HepG2 (cell line): ENCODE results near the gene HTD2. TPM values are rescaled to one million over a fixed set of nuclear protein-coding genes. Genes with fewer than 3 reads are reported as not detected.

Source experiments
- ETV5 ChIP-seq: IDR thresholded peaks from 2 replicates; pipeline ENCODE4 v1.6.1; 2018; ENCODE audit warnings: missing biosample characterization, missing genetic modification reagents, inconsistent platforms, borderline replicate concordance
- KDM5B ChIP-seq: sonication (generic); formaldehyde crosslinking; IDR thresholded peaks from 2 replicates; pipeline ENCODE4 v1.4.0; 2020; ENCODE audit warnings: missing genetic modification reagents, mild to moderate bottlenecking, borderline replicate concordance
- MAFF ChIP-seq: IDR thresholded peaks from 2 replicates; pipeline ENCODE4 v1.6.1; 2011; ENCODE audit warnings: low read depth, low read length, improper control_type of control experiment
- MZF1 ChIP-seq: sonication (generic); formaldehyde crosslinking; IDR thresholded peaks from 2 replicates; pipeline ENCODE4 v1.8.1; 2023; ENCODE audit warnings: mild to moderate bottlenecking, missing genetic modification reagents, borderline replicate concordance
- PCBP2 ChIP-seq: fragments of 200-400 bp; formaldehyde crosslinking; optimal IDR thresholded peaks from 2 replicates; pipeline ENCODE3; 2018; ENCODE audit warnings: low read length, low read depth; ENCODE audit not compliant: poor library complexity, severe bottlenecking
- POLR2AphosphoS2 ChIP-seq: IDR thresholded peaks from 2 replicates; pipeline ENCODE4 v1.6.1; 2011; ENCODE audit warnings: low read depth, low read length, improper control_type of control experiment
- RXRA ChIP-seq: sonication (generic); formaldehyde crosslinking; IDR thresholded peaks from 2 replicates; pipeline ENCODE4 v1.5.1; 2020; ENCODE audit warnings: missing genetic modification reagents
- ZIK1 ChIP-seq: sonication (generic); formaldehyde crosslinking; IDR thresholded peaks from 2 replicates; pipeline ENCODE4 v1.5.0; 2020; ENCODE audit warnings: mild to moderate bottlenecking, low read depth, missing genetic modification reagents, borderline replicate concordance
- ZNF549 ChIP-seq: sonication (generic); formaldehyde crosslinking; IDR thresholded peaks from 2 replicates; pipeline ENCODE4 v1.5.0; 2020; ENCODE audit warnings: missing genetic modification reagents
- ZNF572 ChIP-seq: sonication (generic); formaldehyde crosslinking; IDR thresholded peaks from 2 replicates; pipeline ENCODE4 v1.5.1; 2020; ENCODE audit warnings: mild to moderate bottlenecking, missing genetic modification reagents
- polyA plus RNA-seq, 8 experiments: library from polyadenylated mRNA; depleted of rRNA in 3 of 8; stranded (reverse) in 7 of 8; unstranded in 1 of 8; fragments of >200 nt; fragmentation: Illumina TruSeq in 4 of 8; extraction: Trizol in 4 of 8; gene quantifications; 2 replicates each; pipeline versions ENCODE4 v1.2.1 to v1.2.3, GENCODE V29; 2011 to 2016; ENCODE audit warnings: low read depth in 4 of 8, missing spikeins in 1 of 8, mixed read lengths in 1 of 8; ENCODE audit not compliant: insufficient read depth in 1 of 8
- total RNA-seq, 5 experiments: library from RNA; depleted of rRNA; stranded (reverse); fragments of >200 nt; fragmentation: Illumina TruSeq; extraction: Trizol; gene quantifications; 2 replicates each; pipeline ENCODE4 v1.2.3, GENCODE V29; 2016; ENCODE audit warnings: low read depth in 1 of 5
- TF ChIP-seq, protein P1 (sequence below): sonication (generic); formaldehyde crosslinking; IDR thresholded peaks from 2 replicates; pipeline ENCODE4 v1.4.0; 2020; ENCODE audit warnings: missing genetic modification reagents, borderline replicate concordance
- TF ChIP-seq, protein P2 (sequence below): sonication (generic); formaldehyde crosslinking; IDR thresholded peaks from 2 replicates; pipeline ENCODE4 v1.4.0; 2020; ENCODE audit warnings: mild to moderate bottlenecking, missing genetic modification reagents
- TF ChIP-seq, protein P3 (sequence below): sonication (generic); formaldehyde crosslinking; conservative IDR thresholded peaks from 2 replicates; pipeline ENCODE4 v1.8.0; 2022; ENCODE audit warnings: missing genetic modification reagents

HTD2 gene
- total and polyA plus RNA-seq, 2 of the 13 experiments (the other 11 are each of a cell fraction or from before 2014, with no cell fraction given), result 8.6 to 13.7 TPM

DNA sequence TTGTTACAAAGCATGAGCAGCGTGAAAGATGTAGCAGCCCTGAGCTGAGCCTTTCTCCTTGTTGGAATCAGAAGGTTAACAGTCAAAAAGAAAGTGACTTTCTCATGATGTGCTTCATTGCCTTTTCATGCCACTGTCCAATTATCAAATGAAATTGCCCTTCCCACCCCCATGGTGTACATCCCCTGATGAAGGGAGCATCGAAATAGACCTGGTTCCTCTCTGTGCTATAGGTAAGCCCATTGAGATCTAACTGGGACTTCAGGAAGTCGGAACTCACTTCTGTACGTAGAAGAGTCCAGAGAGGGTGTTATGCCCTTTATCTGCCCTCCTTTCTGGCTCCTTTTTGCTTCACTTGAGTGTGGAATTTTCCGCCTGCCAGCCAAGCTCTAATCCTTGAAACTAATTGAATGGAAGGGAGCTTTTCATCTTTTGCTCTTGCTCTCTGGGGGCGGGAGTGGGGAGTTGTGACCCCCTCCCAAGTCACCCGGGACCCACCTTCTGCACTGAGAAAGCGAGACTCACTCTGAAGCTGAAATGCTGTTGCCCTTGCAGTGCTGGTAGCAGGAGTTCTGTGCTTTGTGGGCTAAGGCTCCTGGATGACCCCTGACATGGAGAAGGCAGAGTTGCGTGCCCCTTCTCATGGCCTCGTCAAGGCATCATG lies 47.8 kb upstream of the HTD2 start (continued):
- TF ChIP-seq, protein P1, sequence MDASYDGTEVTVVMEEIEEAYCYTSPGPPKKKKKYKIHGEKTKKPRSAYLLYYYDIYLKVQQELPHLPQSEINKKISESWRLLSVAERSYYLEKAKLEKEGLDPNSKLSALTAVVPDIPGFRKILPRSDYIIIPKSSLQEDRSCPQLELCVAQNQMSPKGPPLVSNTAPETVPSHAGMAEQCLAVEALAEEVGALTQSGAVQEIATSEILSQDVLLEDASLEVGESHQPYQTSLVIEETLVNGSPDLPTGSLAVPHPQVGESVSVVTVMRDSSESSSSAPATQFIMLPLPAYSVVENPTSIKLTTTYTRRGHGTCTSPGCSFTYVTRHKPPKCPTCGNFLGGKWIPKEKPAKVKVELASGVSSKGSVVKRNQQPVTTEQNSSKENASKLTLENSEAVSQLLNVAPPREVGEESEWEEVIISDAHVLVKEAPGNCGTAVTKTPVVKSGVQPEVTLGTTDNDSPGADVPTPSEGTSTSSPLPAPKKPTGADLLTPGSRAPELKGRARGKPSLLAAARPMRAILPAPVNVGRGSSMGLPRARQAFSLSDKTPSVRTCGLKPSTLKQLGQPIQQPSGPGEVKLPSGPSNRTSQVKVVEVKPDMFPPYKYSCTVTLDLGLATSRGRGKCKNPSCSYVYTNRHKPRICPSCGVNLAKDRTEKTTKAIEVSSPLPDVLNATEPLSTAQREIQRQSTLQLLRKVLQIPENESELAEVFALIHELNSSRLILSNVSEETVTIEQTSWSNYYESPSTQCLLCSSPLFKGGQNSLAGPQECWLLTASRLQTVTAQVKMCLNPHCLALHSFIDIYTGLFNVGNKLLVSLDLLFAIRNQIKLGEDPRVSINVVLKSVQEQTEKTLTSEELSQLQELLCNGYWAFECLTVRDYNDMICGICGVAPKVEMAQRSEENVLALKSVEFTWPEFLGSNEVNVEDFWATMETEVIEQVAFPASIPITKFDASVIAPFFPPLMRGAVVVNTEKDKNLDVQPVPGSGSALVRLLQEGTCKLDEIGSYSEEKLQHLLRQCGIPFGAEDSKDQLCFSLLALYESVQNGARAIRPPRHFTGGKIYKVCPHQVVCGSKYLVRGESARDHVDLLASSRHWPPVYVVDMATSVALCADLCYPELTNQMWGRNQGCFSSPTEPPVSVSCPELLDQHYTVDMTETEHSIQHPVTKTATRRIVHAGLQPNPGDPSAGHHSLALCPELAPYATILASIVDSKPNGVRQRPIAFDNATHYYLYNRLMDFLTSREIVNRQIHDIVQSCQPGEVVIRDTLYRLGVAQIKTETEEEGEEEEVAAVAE (CRISPR knock-in tag), result no peak
- TF ChIP-seq MZF1 (CRISPR knock-in tag) (no peak), PCBP2 (no peak), RXRA (CRISPR knock-in tag) (no peak), KDM5B (CRISPR knock-in tag) (no peak), ETV5 (CRISPR knock-in tag) (no peak), ZNF549 (CRISPR knock-in tag) (no peak), POLR2AphosphoS2 (no peak), ZNF572 (no peak), MAFF (no peak), ZIK1 (CRISPR knock-in tag) (no peak)
- TF ChIP-seq, protein P2, sequence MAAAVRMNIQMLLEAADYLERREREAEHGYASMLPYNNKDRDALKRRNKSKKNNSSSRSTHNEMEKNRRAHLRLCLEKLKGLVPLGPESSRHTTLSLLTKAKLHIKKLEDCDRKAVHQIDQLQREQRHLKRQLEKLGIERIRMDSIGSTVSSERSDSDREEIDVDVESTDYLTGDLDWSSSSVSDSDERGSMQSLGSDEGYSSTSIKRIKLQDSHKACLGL, result no peak
- TF ChIP-seq, protein P3, sequence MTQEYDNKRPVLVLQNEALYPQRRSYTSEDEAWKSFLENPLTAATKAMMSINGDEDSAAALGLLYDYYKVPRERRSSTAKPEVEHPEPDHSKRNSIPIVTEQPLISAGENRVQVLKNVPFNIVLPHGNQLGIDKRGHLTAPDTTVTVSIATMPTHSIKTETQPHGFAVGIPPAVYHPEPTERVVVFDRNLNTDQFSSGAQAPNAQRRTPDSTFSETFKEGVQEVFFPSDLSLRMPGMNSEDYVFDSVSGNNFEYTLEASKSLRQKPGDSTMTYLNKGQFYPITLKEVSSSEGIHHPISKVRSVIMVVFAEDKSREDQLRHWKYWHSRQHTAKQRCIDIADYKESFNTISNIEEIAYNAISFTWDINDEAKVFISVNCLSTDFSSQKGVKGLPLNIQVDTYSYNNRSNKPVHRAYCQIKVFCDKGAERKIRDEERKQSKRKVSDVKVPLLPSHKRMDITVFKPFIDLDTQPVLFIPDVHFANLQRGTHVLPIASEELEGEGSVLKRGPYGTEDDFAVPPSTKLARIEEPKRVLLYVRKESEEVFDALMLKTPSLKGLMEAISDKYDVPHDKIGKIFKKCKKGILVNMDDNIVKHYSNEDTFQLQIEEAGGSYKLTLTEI, result no peak
